Activated gamma-delta T cell (primary cell): ENCODE data around the gene LDLRAD4.

Experiments used
- DNase-seq: peaks from one replicate; lab custom pipeline; 2025; lab: John Stamatoyannopoulos, UW

LDLRAD4 gene

DNA sequence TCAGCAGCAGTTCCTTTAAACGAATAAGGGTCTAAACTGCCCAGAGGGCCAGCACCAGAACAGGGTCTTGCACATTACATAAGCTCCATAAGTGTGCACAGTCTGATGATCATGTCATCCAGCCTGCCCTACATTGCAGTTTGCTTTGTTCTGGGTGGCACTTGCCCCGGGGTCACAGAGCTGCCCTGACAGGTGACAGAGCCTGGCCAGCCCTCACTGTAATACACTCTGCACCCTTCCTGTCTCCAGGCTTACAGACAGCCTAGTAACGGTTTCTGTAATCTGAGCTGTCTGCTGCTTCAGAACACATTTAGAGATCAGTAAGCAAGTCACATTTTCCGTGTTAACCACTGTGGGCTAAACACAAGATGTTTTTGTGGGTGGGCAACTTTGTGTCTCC lies 294.5 kb downstream of the LDLRAD4 start:
- no peak for DNase-seq

- DNase-seq: no peak
Observed at GRCh38 chr18:13513481-13513880, 294.9 kb downstream of the LDLRAD4 start.

- DNase-seq: no peak
Observed at GRCh38 chr18:13514558-13514957, 296.0 kb downstream of the LDLRAD4 start.

DNA sequence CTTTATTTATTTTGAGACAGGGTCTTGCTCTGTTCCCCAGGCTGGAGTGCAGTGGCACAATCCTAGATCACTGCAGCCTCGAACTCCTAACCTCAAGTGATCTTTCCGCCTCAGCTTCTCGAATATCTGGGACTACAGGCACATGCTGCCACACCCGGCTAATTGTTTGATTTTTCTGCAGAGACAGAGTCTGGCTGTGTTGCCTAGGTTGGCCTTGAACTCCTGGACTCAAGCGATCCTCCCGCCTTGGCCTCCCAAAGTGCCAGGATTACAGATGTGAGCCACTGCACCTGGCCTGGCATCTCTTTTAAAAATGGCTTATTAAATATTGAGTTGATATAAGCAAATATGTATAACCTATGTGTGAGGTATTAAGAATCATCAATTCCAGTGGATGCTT lies 298.3 kb downstream of the LDLRAD4 start:
- no peak for DNase-seq

- no peak for DNase-seq
Observed at GRCh38 chr18:13517369-13517768, 298.8 kb downstream of the LDLRAD4 start.

GRCh38 chr18:13518382-13518781 lies 299.8 kb downstream of the LDLRAD4 start:
- no peak for DNase-seq

GRCh38 chr18:13520306-13520705 lies 301.7 kb downstream of the LDLRAD4 start:
- no peak for DNase-seq

DNA sequence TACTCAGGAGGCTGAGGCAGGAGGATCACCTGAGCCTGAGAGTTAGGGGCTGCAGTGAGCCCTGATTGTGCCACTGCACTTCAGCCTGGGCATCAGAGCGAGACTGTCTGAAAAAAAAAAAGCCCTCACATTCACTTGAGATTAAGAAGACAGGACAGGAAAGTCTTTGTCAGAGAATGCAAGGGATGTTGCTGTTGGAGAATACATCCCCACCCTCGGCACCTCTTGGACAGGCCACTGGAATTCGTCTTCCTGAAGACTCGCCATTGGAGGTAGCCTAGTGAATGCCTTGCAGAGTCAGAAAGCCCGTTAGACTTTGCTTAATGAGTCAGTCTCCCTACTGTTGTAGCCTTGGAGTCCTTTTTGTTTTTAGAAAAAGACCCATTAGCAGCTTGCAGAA lies 302.2 kb downstream of the LDLRAD4 start:
- no peak for DNase-seq

- DNase-seq: no peak
Observed at GRCh38 chr18:13521418-13521817, 302.9 kb downstream of the LDLRAD4 start.

DNA sequence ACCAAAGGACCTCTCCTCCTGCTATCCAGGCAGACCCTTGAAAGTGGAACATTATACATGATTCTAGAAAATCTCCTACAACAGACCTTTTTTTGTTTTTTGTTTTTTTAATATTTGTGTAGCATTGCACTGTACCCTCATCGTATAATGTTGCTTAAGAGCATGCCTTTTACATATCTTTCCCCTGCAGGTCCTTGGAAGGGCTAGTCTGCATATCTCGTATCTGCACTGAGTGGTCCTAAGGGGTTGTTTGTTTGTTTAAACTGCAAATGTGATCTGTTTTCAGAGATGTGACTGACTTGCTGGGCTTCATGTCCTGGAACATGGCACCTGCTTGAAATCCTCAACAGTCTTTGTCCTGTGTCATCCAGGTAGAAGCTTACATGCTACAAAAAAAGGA lies 303.7 kb downstream of the LDLRAD4 start:
- no peak for DNase-seq

- DNase-seq: no peak
Observed at GRCh38 chr18:13522861-13523660, 304.5 kb downstream of the LDLRAD4 start.

- DNase-seq: no peak
Observed at GRCh38 chr18:13524054-13524453, 305.5 kb downstream of the LDLRAD4 start.

- no peak for DNase-seq
Observed at GRCh38 chr18:13524811-13525210, 306.3 kb downstream of the LDLRAD4 start.

GRCh38 chr18:13525381-13526029 lies 306.9 kb downstream of the LDLRAD4 start:
- DNase-seq: no peak

GRCh38 chr18:13526519-13526918 lies 308.0 kb downstream of the LDLRAD4 start:
- DNase-seq: no peak

DNA sequence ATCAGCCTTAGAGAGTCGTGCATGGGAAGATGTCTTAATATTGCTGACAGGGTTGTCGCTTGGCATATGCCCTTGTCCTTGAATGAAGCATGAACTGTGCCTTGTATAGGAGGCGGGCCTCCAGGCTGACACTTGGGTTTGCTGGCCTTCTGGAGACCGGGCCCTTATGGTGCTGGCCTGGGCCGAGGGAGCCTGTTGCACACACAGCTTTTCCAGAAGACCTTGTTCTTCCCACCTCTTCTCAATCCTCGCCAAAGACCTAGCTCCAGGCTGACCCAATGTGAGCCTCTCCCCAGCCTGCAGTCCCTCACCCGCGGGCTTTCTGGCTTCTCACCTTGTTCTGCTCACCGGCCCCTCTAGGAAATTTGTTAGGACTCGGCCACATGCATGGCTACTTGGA lies 308.7 kb downstream of the LDLRAD4 start:
- no peak for DNase-seq

DNA sequence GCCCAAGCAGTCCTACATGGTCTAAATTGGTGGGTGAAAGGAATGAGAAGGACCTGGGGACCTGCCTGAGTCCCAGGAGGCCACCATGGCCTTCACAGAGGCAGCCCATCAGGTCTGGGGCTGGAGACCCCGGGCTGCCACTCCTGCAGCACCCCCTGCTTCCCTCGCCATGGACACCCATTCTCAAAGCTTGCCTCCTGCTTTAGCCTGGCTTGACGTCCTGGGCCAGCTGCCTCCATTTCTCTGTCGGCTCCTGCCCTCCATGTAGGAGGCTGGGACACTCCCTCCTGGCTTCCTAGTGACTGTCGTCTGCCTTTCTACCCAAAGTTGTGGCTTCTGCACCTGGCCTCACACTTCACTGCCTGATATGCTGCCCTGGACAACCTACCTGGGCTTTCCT lies 309.2 kb downstream of the LDLRAD4 start:
- DNase-seq: no peak

DNA sequence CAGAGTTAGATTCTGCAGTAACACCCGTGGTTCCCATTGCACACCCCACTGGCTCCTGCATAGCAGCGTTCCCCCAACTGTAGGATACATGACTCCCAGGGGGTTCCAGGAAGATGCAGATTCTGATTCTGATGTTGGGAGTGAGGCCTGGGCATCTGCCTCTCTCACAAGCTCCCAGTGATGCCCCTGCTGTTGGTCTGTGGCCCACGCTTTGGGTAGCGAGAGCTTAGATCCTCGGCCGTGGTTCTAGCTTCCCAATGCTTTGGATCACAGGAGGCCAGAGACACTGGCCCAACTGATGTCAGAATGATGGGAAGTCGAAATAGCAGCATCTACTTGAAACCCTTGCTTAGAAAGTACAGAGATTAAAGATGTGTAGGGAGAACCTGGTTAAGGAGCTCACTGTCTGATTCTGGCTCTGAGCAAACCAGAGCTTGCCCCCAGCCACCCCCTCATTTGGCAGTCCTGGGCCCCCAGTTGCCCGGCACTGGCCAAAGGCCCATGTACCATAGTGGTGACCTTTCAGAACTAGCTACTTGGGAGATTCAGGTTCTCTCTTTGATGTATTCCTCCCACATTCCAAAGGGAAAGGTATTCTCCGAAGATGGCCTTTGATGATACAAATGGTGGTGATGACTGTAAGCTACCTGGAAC lies 310.3 kb downstream of the LDLRAD4 start:
- no peak for DNase-seq

- no peak for DNase-seq
Observed at GRCh38 chr18:13530033-13530878, 311.7 kb downstream of the LDLRAD4 start.

GRCh38 chr18:13530879-13531387 lies 312.4 kb downstream of the LDLRAD4 start:
- DNase-seq: no peak

GRCh38 chr18:13531681-13532325 lies 313.2 kb downstream of the LDLRAD4 start:
- no peak for DNase-seq
